A549 (cell line): ENCODE results near the gene CFAP43. TPM values are rescaled to one million over a fixed set of nuclear protein-coding genes. Genes with fewer than 3 reads are reported as not detected.

Experiments used
- ATAC-seq, 2 experiments: fragments of 200-7000 bp in 1 of 2; fragments of >200 bp in 1 of 2; cut with Nextera tagmentation in 1 of 2; cut with Tn5 transposase in 1 of 2; 3 replicates each; pipeline versions ENCODE4 v1.8.0 to v1.9.1; 2018 to 2020; ENCODE audit warnings: mild to moderate bottlenecking in 1 of 2, moderate library complexity in 1 of 2
- CTCF ChIA-PET: fragments of 300-600 bp; sonication (Branson Sonifier 250); formaldehyde crosslinking; extraction: SDS; loops from one replicate; lab custom pipeline; 2021; ENCODE audit warnings: antibody characterized with exemption, inconsistent platforms; lab: Yijun Ruan, JAX
- POLR2A ChIA-PET: fragments of 350-600 bp; formaldehyde crosslinking; extraction: SDS; loops from one replicate; lab custom pipeline; 2021; ENCODE audit warnings: antibody characterized with exemption, inconsistent platforms; lab: Yijun Ruan, JAX
- DNase-seq, 2 experiments: peaks; one replicate each; pipeline versions ENCODE4 v3.0.0 to v3.0.0-alpha.2; 2011 to 2016; ENCODE audit warnings: low read depth in 1 of 2, low spot score in 1 of 2
- FAIRE-seq: peaks from 2 replicates; lab custom pipeline; 2011; peaks lifted over from hg19 to GRCh38; lab: Jason Lieb, UNC
- H3K27ac ChIP-seq, 2 experiments: fragments of >200 bp; sonication (Bioruptor Twin); formaldehyde crosslinking; 3 replicates each; pipeline ENCODE4 v1.5.1; 2016 to 2017
- H3K4me1 ChIP-seq: fragments of >200 bp; sonication (Bioruptor Twin); formaldehyde crosslinking; 3 replicates; pipeline ENCODE4 v1.6.1; 2016
- H3K4me2 ChIP-seq: fragments of >200 bp; sonication (Bioruptor Twin); formaldehyde crosslinking; 3 replicates; pipeline ENCODE4 v1.6.1; 2016
- H3K4me3 ChIP-seq: fragments of >200 bp; sonication (Bioruptor Twin); formaldehyde crosslinking; 3 replicates; pipeline ENCODE4 v1.5.1; 2016
- H3K9me3 ChIP-seq: fragments of >200 bp; sonication (Bioruptor Twin); formaldehyde crosslinking; 3 replicates; pipeline ENCODE4 v1.6.1; 2016
- CEBPB ChIP-seq, 2 experiments: fragments of >200 bp in 1 of 2; sonication (Bioruptor Twin) in 1 of 2; formaldehyde crosslinking in 1 of 2; IDR thresholded peaks; 2 replicates each; pipeline ENCODE4 v1.6.1; 2012 to 2016
- CHD2 ChIP-seq: fragments of 150-350 bp; IDR thresholded peaks from 2 replicates; pipeline ENCODE4 v1.6.1; 2014; ENCODE audit warnings: low read length; ENCODE audit not compliant: partially characterized antibody
- CHD4 ChIP-seq: fragments of 200-600 bp; sonication (generic); IDR thresholded peaks from 2 replicates; pipeline ENCODE4 v1.6.1; 2016; ENCODE audit warnings: antibody characterized with exemption, mild to moderate bottlenecking, borderline replicate concordance
- EHMT2 ChIP-seq: fragments of 200-600 bp; sonication (generic); IDR thresholded peaks from 2 replicates; pipeline ENCODE4 v1.6.1; 2016; ENCODE audit warnings: antibody characterized with exemption, low read depth, mild to moderate bottlenecking, moderate library complexity
- HEYL ChIP-seq: fragments of 250-450 bp; sonication (Bioruptor Pico); IDR thresholded peaks from 2 replicates; pipeline ENCODE4 v1.8.0; 2021; ENCODE audit warnings: mild to moderate bottlenecking, moderate library complexity
- HOXA7 ChIP-seq: fragments of 250-450 bp; sonication (Bioruptor Pico); IDR thresholded peaks from 2 replicates; pipeline ENCODE4 v1.5.0; 2020; ENCODE audit warnings: mild to moderate bottlenecking, moderate library complexity
- JUNB ChIP-seq: fragments of >200 bp; sonication (Bioruptor Twin); formaldehyde crosslinking; IDR thresholded peaks from 2 replicates; pipeline ENCODE4 v1.6.1; 2016
- KDM5A ChIP-seq: fragments of 200-600 bp; sonication (generic); IDR thresholded peaks from 2 replicates; pipeline ENCODE4 v1.6.1; 2016; ENCODE audit warnings: antibody characterized with exemption, mild to moderate bottlenecking
- MYC ChIP-seq: IDR thresholded peaks from 2 replicates; pipeline ENCODE4 v1.6.1; 2012; ENCODE audit warnings: mild to moderate bottlenecking, inconsistent platforms, low read length, improper control_type of control experiment, borderline replicate concordance
- NR3C1 ChIP-seq: fragments of >200 bp; sonication (Bioruptor Twin); formaldehyde crosslinking; IDR thresholded peaks from 3 replicates; pipeline ENCODE4 v1.6.1; 2017
- RAD21 ChIP-seq, 2 experiments: fragments of >200 bp in 1 of 2; sonication (Bioruptor Twin) in 1 of 2; formaldehyde crosslinking in 1 of 2; IDR thresholded peaks in 1 of 2; conservative IDR thresholded peaks in 1 of 2; 2 replicates in 1 of 2; 3 replicates in 1 of 2; pipeline ENCODE4 v1.6.1; 2012 to 2018; ENCODE audit warnings: inconsistent platforms in 1 of 2
- RCOR1 ChIP-seq: fragments of 150-350 bp; IDR thresholded peaks from 2 replicates; pipeline ENCODE4 v1.6.1; 2014; ENCODE audit warnings: antibody characterized with exemption, low read length, low read depth
- SMC3 ChIP-seq: fragments of >200 bp; sonication (Bioruptor Twin); formaldehyde crosslinking; IDR thresholded peaks from 3 replicates; pipeline ENCODE4 v1.6.1; 2018; ENCODE audit warnings: inconsistent platforms
- SREBF2 ChIP-seq: fragments of 450-650 bp; IDR thresholded peaks from 2 replicates; pipeline ENCODE4 v1.6.1; 2014; ENCODE audit warnings: mild to moderate bottlenecking, moderate library complexity
- TP53 ChIP-seq: fragments of 250-450 bp; sonication (Bioruptor Pico); IDR thresholded peaks from 2 replicates; pipeline ENCODE4 v1.5.0; 2021; ENCODE audit warnings: mild to moderate bottlenecking, moderate library complexity
- ZC3H11A ChIP-seq: fragments of 450-650 bp; IDR thresholded peaks from 2 replicates; pipeline ENCODE4 v1.6.1; 2014; ENCODE audit warnings: antibody characterized with exemption, mild to moderate bottlenecking
- ZSCAN20 ChIP-seq: fragments of 250-450 bp; sonication (Bioruptor Pico); IDR thresholded peaks from 2 replicates; pipeline ENCODE4 v1.8.0; 2022; ENCODE audit warnings: mild to moderate bottlenecking, moderate library complexity
- WGBS: methylation state at CpG from one replicate; pipeline ENCODE4 v1.1.6; 2017; ENCODE audit errors: missing lambda C conversion rate; 5-methylcytosine and 5-hydroxymethylcytosine counted together
- polyA plus RNA-seq, 4 experiments: library from polyadenylated mRNA; depleted of rRNA in 3 of 4; stranded (reverse); fragments of >200 nt; fragmentation: RNase III in 1 of 4; extraction: RNeasy Plus Mini Kit Qiagen cat#74134 plus additional on column Dnase treatment in 1 of 4; gene quantifications; 2 replicates in 3 of 4; 3 replicates in 1 of 4; pipeline ENCODE4 v1.2.3, GENCODE V29; 2011 to 2017
- TF ChIP-seq, protein P1 (sequence below): fragments of 150-350 bp; IDR thresholded peaks from 2 replicates; pipeline ENCODE4 v1.6.1; 2014; ENCODE audit warnings: low read depth, mild to moderate bottlenecking, low read length
- TF ChIP-seq, protein P2 (sequence below): fragments of 250-450 bp; sonication (Bioruptor Pico); IDR thresholded peaks from 2 replicates; pipeline ENCODE4 v1.5.0; 2020; ENCODE audit warnings: low read depth, mild to moderate bottlenecking, moderate library complexity
- TF ChIP-seq, protein P3 (sequence below): fragments of 250-450 bp; sonication (Bioruptor Pico); IDR thresholded peaks from 2 replicates; pipeline ENCODE4 v1.5.0; 2021; ENCODE audit warnings: mild to moderate bottlenecking, moderate library complexity, borderline replicate concordance
- TF ChIP-seq, protein P4 (sequence below): fragments of >200 bp; sonication (Bioruptor Twin); formaldehyde crosslinking; IDR thresholded peaks from 3 replicates; pipeline ENCODE4 v1.5.1; 2016

Gene CFAP43
- polyA plus RNA-seq, 2 of the 4 experiments (the other 2 are of a cell fraction): 0.31 to 0.75 TPM

DNA sequence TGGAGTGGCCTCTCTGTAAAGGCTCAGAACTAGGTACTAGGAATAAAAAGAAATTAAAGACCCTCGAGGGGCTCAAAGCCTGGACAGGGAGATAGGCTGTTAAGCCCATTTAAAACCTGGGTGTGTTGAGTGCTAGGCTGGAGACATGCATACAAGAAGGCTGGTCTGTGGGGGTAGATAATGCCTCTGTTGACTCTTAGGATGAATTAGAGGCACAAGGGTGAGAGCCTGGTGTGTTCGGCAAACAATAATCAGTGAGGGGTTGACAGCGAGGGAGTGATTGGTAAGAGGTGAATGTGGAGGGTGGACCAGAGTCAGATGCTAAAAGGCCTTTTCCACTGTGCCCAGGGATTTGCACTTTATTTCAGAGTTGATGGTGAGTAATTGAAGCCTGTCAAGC, 49.5 kb upstream of the CFAP43 start:
- H3K9me3 ChIP-seq: no peaks in the 10 kb centered on the region
- FAIRE-seq: no peak
- H3K4me1 ChIP-seq: no peaks in the 10 kb centered on the region
- no peak for DNase-seq
- H3K4me3 ChIP-seq: no peak overlapping the region
- H3K4me2 ChIP-seq: no peak overlapping the region
- CTCF ChIA-PET: interaction anchor here (2.3 to 9.0 kb wide), 4 partner anchors 10 to 69 kb away, joined by 9 to 141 read pairs (median 46); partner anchors contain the start of gene CFAP58
- no peak overlapping the region for H3K27ac ChIP-seq
- TF ChIP-seq, protein P1, sequence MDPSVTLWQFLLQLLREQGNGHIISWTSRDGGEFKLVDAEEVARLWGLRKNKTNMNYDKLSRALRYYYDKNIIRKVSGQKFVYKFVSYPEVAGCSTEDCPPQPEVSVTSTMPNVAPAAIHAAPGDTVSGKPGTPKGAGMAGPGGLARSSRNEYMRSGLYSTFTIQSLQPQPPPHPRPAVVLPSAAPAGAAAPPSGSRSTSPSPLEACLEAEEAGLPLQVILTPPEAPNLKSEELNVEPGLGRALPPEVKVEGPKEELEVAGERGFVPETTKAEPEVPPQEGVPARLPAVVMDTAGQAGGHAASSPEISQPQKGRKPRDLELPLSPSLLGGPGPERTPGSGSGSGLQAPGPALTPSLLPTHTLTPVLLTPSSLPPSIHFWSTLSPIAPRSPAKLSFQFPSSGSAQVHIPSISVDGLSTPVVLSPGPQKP: no peak
- no peak for TF ChIP-seq CHD4
- no peak for ATAC-seq
- POLR2A ChIA-PET: no interaction called here
- WGBS: 53% methylated on average over 3 of the region's 3 CpGs

DNA sequence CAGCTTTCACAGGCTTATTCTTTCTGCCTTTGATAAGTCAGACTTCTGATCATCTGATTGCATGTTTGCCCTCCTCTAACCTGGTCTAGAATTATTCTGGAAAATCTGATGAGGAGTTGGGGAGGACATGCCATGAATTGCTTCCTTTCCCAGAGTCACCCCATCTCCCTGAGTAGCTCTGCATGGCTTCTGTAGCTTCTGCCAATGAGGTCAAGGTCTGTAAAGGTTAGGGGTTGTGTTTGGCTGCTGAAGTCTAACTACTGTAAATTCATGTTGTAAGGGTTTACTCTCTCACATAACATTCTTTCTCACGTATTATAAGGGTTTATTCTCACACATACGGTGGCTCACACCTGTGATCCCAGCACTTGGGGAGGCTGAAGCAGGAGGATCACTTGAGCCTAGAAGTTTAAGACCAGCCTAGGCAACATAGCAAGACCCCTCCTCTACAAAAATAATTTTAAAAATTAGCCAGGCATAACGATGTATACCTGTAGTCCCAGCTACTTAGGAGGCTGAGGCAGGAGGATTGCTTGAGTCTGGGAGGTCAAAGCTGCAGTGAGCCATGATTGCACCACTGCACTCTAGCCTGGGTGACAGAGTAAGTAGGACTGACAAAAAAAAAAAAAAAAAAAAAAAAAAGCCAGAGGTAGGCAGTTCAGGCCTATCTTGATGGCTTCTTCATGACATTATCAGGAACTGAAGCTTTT, 47.5 kb upstream of the CFAP43 start:
- no peaks in the 10 kb centered on the region for H3K9me3 ChIP-seq
- 66% methylated on average over 3 of the region's 3 CpGs for WGBS
- POLR2A ChIA-PET: interaction anchor here (1.8 kb wide), 1 partner anchor 11 kb away, joined by 5 read pairs; the partner anchor contains the start of gene GSTO2

DNA sequence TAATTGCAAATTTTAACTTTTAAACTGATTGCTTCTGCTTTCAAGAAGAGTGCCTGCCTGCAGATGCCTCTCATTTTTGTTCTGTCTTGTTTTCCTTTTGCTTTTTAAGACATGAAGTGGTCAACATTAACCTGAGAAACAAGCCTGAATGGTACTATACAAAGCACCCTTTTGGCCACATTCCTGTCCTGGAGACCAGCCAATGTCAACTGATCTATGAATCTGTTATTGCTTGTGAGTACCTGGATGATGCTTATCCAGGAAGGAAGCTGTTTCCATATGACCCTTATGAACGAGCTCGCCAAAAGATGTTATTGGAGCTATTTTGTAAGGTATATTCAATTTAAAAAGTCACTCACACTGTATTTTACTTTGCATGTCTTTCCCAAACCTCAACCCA, 45.6 kb upstream of the CFAP43 start:
- ATAC-seq (no peak), DNase-seq (no peak), FAIRE-seq (no peak)
- 71% methylated on average over 2 of the region's 2 CpGs for WGBS
- no peak overlapping the region for H3K27ac ChIP-seq
- ChIA-PET CTCF (interaction anchor here (1.8 to 11.8 kb wide), 4 partner anchors 12 to 390 kb away, joined by 4 to 260 read pairs (median 108); partner anchors contain the start of gene CFAP58), POLR2A (interaction anchor here (1.4 kb wide), 1 partner anchor 9 kb away, joined by 4 read pairs; the partner anchor contains the start of gene GSTO2)
- no peak overlapping the region for H3K4me2 ChIP-seq
- H3K4me3 ChIP-seq: no peak overlapping the region
- H3K9me3 ChIP-seq: no peaks in the 10 kb centered on the region
- peaks cover 5% of the 10 kb centered on the region; the same call in 1 of the 3 replicates for H3K4me1 ChIP-seq
- no peak for TF ChIP-seq RAD21 (conservative IDR thresholded peaks at IDR 0.05 in 1 of 2, IDR thresholded peaks at IDR 0.05 in 1 of 2)
- TF ChIP-seq CEBPB (IDR thresholded peaks at IDR 0.05): no peak
- TF ChIP-seq MYC: no peak
- TF ChIP-seq ZSCAN20 (CRISPR knock-in tag): no peak
- TF ChIP-seq, protein P2, sequence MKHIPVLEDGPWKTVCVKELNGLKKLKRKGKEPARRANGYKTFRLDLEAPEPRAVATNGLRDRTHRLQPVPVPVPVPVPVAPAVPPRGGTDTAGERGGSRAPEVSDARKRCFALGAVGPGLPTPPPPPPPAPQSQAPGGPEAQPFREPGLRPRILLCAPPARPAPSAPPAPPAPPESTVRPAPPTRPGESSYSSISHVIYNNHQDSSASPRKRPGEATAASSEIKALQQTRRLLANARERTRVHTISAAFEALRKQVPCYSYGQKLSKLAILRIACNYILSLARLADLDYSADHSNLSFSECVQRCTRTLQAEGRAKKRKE (CRISPR knock-in tag): no peak
- no peak for TF ChIP-seq KDM5A
- TF ChIP-seq, protein P3, sequence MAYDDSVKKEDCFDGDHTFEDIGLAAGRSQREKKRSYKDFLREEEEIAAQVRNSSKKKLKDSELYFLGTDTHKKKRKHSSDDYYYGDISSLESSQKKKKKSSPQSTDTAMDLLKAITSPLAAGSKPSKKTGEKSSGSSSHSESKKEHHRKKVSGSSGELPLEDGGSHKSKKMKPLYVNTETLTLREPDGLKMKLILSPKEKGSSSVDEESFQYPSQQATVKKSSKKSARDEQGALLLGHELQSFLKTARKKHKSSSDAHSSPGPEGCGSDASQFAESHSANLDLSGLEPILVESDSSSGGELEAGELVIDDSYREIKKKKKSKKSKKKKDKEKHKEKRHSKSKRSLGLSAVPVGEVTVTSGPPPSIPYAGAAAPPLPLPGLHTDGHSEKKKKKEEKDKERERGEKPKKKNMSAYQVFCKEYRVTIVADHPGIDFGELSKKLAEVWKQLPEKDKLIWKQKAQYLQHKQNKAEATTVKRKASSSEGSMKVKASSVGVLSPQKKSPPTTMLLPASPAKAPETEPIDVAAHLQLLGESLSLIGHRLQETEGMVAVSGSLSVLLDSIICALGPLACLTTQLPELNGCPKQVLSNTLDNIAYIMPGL (CRISPR knock-in tag): no peak
- no peak for TF ChIP-seq JUNB
- TF ChIP-seq SMC3: no peak
- no peak for TF ChIP-seq TP53 (CRISPR knock-in tag)
- TF ChIP-seq ZC3H11A: no peak
- no peak for TF ChIP-seq NR3C1
- TF ChIP-seq CHD2: no peak
- TF ChIP-seq HEYL (CRISPR knock-in tag): no peak

More for the DNA sequence above, 47.5 kb upstream of the CFAP43 start:
- CTCF ChIA-PET: interaction anchor here (0.9 to 11.8 kb wide), 7 partner anchors 10 to 392 kb away, joined by 3 to 260 read pairs (median 4); partner anchors contain the start of gene CFAP58
- FAIRE-seq (no peak), ATAC-seq (no peak), DNase-seq (no peak)
- Histone ChIP-seq H3K4me2 (no peak overlapping the region), H3K27ac (no peak overlapping the region), H3K4me3 (no peak overlapping the region)
- TF ChIP-seq, protein P4, sequence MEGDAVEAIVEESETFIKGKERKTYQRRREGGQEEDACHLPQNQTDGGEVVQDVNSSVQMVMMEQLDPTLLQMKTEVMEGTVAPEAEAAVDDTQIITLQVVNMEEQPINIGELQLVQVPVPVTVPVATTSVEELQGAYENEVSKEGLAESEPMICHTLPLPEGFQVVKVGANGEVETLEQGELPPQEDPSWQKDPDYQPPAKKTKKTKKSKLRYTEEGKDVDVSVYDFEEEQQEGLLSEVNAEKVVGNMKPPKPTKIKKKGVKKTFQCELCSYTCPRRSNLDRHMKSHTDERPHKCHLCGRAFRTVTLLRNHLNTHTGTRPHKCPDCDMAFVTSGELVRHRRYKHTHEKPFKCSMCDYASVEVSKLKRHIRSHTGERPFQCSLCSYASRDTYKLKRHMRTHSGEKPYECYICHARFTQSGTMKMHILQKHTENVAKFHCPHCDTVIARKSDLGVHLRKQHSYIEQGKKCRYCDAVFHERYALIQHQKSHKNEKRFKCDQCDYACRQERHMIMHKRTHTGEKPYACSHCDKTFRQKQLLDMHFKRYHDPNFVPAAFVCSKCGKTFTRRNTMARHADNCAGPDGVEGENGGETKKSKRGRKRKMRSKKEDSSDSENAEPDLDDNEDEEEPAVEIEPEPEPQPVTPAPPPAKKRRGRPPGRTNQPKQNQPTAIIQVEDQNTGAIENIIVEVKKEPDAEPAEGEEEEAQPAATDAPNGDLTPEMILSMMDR: no peak
- no peak for TF ChIP-seq ZC3H11A
- no peak for TF ChIP-seq EHMT2
- TF ChIP-seq, protein P2 (CRISPR knock-in tag): no peak
- TF ChIP-seq RCOR1: no peak
- TF ChIP-seq, protein P3 (CRISPR knock-in tag): no peak
- TF ChIP-seq HOXA7 (CRISPR knock-in tag): no peak
- no peak for TF ChIP-seq SREBF2
- TF ChIP-seq, all 56 proteins: peak for 0
- H3K4me1 ChIP-seq: peaks cover 5% of the 10 kb centered on the region; the same call in 1 of the 3 replicates
